GM04504 (cell line): ENCODE results near the gene SLC48A1.

Source experiments
- DNase-seq: peaks from one replicate; pipeline ENCODE4 v3.0.0-alpha.2; 2012; ENCODE audit warnings: low read depth

Gene SLC48A1

GRCh38 chr12:47758834-47759690 is 14.0 kb upstream of the SLC48A1 start, which contains the start of gene RAPGEF3:
TSS of gene RAPGEF3 (minus strand) at chr12:47758880. CDS start at chr12:47758556, 324 bp downstream.
- peak; percentile 69 for DNase-seq

DNA sequence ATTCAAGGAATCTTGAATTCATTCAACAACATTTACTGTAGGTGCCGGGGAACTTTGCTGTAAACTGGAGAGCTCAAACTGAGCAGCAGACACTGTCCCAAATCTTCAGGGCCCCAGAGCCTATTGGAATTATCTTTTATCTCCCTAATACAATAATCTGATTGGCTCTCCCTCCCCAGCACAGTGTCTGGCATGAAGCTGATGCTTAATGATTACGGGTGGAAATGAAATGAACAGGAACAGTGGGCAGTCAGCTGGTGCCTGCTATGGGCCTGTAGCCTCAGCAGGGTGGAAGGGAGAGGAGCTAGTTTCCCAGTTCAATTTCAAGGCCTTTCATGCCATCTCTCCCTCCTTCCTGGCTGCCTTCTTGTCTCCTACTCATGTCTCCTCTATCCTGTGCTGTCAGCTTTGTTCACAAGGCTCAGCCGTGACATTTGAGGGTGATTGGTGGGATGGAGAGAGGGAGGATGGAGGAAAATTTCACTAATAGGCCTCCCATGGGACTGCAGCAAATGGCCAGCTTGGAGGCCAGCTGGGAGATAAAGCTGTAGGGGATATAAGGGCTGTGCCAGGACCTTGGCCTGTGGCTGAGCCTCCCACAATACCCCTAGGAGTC is 10.1 kb upstream of the SLC48A1 start:
- DNase-seq, result no peak

GRCh38 chr12:47763481-47764346 is 9.3 kb upstream of the SLC48A1 start:
- DNase-seq, result no peak

DNA sequence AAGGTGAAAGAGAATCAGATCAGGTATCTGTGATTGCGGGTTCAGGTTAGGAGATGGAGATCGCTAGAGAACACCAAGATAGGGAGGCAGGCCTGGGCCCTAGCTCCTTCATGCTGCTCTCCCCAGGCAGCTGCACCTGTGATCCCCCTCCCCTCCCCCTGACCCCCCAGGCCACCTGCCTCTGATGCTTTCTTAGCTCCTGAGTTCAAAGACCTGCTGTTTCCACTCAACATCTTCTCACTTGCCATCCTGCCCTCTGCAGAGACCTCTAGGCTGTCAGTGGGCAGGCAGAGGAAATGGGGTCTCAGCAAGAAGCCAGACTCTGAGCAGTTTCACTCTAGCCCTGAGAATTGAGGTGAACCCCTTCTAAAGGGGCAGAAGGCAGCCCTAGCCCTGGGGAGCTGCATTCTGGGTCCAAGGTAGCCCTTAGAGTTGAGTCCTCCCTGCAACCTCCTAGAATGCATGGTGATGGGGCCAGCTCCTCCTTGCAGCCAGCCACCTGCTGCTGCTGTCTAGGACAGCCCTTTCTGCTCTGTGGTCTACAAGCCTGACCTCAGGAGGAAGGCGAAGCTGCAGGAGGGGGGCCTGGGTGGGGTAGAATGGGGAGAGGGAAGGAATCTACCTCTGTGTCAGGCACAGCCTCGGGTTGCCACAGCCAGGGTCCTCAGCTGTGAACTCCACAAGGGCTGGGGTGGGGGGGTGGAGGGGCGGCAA is 6.4 kb upstream of the SLC48A1 start:
- DNase-seq, result no peak

GRCh38 chr12:47767216-47767724 is 5.8 kb upstream of the SLC48A1 start:
- no peak for DNase-seq

DNA sequence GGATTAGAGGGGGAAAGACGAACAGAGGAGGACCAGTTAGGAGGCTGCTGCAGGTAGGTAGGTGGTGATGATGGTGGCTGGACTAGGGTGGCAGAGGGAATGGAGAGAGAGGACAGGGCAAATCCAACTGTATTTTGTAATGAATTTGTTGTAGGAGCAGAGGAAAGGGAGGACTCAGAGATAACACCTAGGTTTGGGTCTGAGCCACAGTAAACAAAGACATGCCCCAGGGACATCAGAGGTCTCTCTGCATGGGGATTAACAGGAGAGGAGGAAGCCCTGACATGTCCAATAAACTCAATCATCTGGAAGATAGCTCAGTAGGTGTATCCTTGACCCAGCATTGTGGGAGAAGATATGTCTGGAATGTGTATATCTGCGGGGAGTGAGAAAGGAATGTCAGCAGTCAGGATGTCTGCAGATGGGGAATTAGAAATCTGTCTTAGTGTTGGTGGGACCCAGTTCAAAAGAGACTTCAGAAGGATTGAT is 4.7 kb upstream of the SLC48A1 start:
- DNase-seq, result no peak

DNA sequence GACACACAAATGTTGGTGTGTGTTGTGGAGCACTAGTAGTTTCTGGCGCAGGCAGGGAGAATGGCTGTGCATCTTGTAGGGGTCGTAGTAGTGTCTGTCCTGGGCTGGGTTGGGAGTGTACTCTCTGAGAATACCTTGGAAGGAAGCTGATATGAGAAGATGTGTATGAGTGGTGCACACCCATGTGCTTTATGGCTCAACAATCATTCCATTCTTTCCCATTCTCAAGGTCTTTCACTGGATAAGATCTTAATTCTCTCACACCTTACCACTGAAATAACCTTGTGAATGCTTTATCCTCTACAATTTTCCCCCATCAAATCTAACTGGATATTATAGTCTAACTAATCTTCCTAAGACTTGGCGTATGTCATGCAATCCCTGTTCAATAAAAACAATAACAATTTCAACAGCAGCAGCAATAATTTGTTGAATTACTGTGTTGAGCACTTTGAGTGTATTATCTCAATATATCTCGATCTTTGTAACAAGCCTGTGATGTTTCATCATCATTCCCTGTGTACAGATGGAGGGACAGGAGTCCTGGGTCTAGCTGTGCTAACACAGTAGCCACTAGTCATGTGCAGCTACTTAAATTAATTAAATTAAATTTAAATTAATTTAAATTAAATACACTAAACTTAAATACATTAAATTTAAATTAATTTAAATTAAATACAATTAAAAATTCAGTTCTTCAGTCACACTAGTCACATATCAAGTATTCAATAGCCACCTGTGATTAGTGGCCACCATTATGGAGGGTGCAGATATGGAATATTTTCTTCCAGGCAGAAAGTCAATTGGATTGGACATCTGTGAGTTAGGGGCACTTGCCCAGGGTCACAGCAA is 3.6 kb upstream of the SLC48A1 start:
- DNase-seq, result no peak

- DNase-seq, result no peak
Measured at GRCh38 chr12:47770086-47770726, 2.8 kb upstream of the SLC48A1 start.

GRCh38 chr12:47771304-47771703 is 1.7 kb upstream of the SLC48A1 start:
- DNase-seq, result no peak

DNA sequence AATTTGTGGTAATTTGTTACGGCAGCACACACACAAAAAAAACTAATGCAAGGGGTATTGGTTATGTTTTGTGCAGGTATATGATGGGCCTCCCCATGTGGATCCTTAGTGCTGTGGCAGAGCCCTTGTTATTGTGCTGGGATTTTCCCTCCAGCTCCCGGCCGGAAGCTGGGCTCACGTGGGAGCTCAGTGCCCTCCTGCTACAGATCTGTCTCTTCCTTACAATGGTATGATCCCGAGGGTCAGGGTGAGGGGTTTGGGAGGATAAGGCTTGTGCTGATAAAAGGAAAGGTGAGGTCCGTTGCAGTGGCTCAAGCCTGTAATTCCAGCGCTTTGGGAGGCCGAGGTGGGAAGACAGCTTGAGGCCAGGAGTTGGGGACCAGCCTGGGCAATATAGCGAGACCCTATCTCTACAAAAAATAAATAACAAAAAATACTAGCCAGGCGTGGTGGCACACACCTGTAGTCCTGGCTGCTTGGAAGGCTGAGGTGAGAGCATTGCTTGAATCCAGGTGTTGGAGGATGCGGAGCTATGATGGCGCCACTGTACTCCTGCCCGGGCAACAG is 861 bp upstream of the SLC48A1 start:
- DNase-seq, result no peak

DNA sequence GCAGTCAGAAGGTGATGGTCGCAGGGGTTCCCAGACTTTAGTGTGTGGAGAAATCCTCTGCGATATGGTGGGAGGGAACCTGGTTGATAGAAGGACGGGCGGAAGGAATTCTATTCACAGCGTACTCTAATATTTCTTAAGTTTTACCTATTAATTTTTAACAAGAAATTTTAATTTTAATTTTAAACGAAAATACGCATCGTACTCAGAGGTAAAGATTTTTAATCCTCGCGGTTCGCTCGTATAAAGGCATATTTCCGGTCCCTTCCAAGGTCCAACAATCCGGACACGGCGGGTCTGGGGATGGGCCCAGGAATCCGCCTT is 338 bp upstream of the SLC48A1 start:
- DNase-seq, result no peak

DNA sequence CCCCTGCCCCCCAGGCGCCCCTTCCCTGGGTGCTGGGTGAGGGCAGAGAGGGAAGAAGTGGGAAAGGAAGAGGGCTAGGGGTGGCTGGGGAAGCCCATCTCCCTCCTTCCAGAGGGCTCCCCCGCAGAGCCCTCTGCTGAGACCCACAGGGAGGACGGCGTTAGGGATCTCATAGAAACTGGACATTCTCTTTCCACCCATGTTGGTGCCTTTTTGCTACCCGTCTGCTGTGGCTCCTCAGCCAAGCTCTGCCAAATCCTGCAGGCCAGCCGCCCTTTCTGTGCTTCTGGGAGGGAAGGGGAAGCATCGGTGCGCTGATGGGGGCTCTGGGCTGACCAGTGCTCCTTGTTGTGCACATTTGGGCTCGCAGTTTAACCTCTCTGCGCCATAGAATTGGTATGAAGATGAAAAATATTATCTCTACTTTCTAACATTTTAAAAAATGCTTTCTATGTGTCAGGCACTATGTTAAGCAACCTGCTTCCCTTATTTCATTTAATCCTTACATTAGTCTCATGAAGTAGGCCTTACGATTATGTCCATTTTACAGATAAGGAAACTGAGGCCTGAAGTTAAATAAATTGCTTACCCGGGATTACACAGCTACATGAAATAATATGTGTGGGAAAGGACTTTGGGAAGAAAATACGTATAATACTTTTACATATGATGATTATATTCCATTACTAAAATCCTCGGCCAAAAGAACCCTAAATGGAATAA is 981 bp downstream of the SLC48A1 start:
- DNase-seq, result no peak

GRCh38 chr12:47774663-47775062 is 1.6 kb downstream of the SLC48A1 start:
- no peak for DNase-seq

- peak; percentile 34 for DNase-seq
Measured at GRCh38 chr12:47775100-47775911, 2.3 kb downstream of the SLC48A1 start.

GRCh38 chr12:47776471-47777143 is 3.6 kb downstream of the SLC48A1 start:
- DNase-seq, result no peak

GRCh38 chr12:47777151-47777550 is 4.1 kb downstream of the SLC48A1 start:
- no peak for DNase-seq

DNA sequence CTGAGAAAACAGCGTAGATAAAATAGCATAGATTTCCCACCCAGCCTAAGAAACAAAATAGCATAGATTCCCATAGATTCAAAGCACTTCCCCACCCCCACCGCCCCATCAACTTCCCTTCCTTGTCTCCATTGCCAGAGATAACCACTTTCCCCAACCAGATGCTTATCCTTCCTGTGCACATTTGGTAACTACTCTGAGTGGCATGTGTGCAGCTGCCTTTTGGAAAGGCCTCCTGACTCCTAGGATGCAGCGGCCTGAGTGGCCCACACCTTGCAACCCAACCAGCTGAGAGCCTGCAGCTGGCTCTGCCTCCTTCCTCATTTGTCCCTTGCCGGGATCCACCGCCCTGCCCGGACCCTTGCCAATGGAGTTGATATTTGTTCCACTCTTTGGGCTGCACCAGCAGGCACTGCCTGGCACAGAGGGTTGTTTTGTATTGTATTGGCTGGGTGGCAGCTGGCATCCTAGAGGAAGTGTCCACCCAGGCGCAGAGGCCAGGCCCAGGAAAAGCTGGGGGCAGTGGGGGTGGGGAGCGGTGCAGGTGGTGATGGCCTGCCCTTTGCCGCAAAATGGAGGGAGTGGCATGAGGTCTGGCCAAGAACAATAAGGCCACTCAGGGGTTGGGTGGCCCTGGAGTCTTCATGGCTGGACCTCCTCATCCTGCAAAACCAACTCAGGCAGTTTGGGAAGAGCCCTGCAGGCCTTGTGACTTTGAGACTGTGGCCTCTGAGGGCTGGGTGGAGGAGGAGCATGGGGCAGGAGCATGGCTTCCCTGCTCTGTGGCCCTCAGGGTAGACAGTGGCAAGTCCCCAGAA is 4.9 kb downstream of the SLC48A1 start:
- no peak for DNase-seq
